Mucosa of gallbladder (tissue), 1 donor: ENCODE data around the gene IL6ST. TPM values are rescaled to one million over a fixed set of nuclear protein-coding genes. Genes with fewer than 3 reads are reported as not detected.

Experiments used
- DNase-seq: peaks from one replicate; pipeline ENCODE4 v3.0.0-alpha.2; 2020; ENCODE audit warnings: low spot score
- total RNA-seq: library from RNA; stranded (reverse); gene quantifications from one replicate; pipeline ENCODE4 v1.2.1, GENCODE V29; 2021
- donor health status: DM: no; HTN: no; CAD: no.

Gene IL6ST
- total RNA-seq, 1 donor from 2014 or later, result 235 TPM

DNA sequence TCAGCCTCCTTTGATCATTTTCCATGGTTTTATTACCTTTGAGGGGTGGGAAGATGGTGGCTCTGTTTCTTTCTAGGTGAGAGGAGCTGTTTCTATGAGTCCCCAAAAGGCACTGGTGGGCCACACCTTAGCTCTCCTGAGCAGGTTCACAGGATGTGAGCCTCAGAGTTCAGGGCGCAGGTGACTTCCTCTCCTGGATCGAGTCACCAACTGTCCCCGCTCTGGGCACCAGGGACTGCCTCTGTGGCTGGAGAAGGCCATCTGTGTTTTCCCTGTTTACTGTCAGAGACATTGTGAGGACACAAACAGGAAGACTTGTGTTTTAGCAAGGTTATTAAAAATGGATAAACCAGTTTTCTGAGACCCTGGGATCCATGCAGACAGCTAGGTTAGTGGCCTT lies 75.1 kb downstream of the IL6ST start:
- DNase-seq, result no peak

DNA sequence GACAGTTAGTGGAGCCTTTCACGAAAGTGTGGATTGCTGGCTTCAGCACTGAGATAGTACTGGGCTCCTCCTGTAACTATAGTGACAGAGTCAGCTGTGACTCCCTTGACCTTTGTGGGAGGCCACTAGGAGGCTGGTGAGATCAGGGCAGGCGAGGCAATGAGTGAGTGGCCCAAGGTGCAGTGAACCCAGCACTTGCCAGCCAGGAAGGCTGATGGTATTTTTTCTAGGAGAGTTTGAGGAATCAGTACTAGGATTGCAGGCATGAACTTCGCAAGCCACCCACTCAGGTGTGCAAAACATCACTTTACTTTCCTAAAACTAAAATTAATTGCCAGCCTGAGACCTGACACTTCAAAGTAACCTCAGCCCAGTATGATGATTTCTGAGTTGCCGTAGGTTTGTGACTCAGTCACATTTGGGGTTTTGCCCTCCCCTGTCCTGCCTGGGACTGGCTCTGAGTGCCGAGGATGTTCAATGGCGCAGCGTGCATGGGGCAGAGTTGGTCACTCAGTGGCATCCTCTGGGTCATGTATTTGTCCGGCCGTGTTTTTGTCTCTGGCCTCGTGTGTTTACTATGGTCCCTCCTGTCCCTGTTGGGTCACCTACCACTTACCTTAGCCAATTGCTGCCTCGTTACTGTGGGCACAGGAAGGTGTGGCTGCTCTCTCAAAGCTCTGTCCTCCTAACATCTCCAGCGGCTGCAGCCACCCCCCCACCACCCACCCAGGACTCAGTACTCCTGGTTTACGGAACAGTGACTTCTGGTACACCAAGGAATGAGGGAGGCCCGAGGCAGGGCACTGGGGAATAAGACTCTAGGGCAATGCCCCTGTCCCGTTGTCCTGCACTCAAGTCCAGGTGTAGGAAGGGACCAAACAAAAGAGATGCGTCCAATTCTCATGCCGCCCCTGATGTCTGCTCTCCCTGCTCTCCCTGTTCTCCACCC lies 76.4 kb downstream of the IL6ST start:
- DNase-seq, result no peak

DNA sequence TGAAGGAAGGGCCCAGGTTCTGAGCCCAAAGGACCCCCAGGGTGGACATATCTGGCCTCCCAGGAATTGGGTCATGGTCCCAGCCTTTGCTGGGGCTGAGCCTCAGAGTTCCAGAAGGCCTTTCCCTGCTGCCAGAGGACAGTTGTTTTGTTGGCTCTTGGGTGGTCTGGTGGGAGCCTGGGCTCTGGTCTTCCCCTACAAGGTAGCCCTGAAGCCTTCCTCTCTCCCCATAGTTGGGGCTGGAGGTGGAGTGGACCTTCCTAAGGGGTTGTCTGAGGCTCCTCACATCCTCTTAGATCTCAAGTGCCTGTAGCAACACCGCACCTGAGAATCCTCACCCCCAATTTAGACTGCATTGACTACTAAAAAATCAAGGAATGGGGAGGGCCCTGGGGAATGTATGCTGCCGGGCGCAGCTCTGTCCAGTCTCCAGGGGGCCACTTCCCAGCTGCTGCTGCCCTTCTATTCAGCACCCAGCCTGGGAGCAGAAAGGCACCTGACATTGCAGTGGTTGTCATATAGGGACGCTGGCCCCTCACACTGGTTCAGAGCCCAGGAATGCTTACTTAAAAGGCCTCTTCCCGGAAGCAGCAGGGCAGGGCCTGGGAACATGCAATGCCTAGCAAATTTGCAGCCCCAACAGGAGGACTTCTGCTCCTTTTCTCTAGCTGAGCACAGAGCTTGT lies 77.2 kb downstream of the IL6ST start:
- DNase-seq, result no peak

DNA sequence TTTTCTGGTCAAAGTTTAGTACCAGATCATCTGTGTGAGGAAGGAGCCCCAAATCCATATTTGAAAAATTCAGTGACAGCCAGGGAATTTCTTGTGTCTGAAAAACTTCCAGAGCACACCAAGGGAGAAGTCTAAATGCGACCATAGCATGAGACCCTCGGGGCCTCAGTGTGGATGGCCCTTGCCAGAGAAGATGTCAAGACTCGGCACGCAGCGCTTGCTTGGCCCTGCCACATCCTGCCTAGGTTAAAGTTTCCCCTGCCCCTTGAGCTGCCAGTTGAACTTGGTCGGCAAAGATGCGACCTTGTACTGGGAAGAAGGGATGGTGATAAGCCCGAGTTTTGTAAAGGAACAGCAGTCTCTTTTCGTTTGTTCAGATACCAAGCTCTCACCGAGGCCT lies 77.8 kb downstream of the IL6ST start:
- no peak for DNase-seq

DNA sequence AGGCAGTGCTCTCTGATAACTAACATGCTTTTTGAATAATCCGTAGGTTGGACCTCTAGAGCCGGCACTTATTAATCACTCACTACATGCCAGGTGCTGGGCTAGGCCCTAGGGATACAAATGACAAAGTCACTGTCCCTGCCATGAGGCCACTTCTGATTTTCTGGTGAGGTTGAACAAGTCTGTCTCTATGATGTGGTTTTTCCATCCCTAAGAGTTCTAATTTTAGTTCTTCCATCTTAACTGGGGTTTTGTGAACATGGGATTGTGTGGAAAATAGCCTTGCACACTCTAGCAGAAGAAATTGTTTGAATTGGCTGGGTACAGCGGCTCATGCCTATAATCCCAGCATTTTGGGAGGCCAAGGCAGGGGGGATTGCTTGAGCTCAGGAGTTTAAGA lies 79.0 kb downstream of the IL6ST start:
- no peak for DNase-seq

DNA sequence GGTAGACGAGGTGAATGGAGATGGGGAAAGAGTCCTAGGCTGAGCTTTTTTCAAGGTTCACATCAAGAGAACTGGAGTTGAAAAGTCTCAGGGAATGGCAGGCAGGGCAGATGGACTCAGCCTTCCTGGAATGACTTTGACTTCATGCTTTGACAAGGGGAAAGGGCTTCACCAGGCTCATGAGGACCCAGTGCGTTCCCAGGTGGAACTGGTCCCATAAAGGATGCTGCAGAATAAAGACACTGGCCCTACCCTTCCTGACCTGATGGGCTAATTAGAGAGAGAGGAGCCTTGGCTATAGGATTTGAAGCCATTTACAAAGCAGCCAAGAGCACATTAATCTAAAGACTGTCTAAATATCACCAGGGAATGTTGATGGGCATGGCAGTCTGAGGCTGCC lies 79.8 kb downstream of the IL6ST start:
- DNase-seq, result no peak

DNA sequence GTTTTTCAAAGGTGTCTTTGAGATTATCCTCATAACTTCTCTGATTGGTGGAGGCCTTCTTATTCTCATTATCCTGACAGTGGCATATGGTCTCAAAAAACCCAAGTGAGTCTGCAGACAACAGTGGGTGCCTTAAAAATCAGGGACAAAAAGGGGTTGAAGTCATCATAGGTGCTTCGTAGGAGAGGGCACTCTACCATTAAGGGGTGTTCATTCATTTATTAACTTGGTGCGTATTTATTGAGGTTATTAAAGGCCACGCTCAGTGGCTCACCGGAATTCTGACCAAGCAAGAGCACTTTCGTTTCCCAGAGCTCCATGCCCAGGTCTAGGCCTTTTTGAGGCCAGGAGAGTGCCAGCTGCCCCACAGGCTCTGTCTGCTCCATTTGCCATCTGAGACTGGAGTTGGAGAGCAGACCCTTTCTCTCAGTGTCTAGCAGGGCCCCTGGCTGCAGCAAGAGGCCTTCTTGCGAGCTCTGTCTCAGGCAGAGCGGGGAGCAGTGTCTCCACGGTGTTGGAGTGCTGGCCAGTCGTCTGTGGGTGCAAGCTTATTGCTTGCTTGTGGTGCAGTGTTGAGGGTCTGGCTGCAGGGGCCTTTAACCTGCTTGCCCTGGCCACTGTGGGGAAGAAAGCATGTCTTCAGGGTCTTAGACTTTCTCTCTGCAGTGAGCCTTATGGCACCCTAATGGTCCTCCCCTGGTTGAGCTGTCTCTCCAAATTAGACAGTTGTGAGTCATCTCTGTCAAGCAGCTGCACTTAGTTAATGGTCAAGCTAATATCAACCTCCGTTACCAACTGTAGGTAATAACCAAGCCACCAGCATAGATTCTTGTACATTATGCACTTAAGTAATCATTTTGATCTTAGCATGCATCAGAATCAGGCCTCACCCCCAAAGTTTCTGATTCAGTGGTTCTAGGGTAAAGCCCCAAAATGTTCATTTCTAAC lies 81.0 kb downstream of the IL6ST start:
- DNase-seq, result no peak

DNA sequence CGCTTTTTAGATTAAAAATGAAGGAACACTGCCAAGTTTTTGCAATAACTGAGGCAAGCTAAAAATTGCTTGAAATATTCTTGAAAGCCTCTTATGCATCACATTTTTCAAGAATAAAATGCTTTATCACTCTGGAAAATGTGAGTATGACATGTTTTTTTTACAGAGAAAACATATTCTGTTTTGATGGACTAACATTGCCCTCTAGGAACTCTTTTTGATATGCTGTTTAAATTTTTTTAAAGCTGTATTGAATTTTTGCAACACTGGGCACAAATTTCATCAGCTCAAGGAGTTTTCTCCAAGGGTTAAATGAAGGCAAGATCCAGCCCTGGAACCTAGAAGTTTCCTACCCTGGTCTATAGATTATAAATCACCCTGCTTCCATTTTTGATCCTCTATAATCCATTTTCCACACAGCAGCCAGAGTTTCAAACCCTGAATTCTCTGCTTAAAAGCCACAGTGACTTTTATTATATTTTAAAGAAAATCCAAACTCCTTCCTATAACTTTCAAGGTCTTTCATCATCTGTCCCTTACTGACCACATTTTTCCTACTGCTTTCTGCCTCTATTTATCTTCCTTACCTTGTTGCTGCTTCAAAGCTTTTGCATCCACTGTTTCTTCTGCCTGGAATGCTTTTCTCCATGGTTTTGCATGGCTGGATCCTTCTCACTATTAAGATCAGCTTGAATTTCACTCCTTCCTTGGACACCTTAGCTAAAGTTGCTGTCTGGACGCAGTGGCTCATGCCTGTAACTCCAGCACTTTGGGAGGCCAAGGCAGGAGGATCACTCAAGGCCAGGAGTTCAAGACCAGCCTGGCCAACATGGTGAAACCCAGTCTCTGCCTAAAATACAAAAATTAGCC lies 82.7 kb downstream of the IL6ST start:
- no peak for DNase-seq

DNA sequence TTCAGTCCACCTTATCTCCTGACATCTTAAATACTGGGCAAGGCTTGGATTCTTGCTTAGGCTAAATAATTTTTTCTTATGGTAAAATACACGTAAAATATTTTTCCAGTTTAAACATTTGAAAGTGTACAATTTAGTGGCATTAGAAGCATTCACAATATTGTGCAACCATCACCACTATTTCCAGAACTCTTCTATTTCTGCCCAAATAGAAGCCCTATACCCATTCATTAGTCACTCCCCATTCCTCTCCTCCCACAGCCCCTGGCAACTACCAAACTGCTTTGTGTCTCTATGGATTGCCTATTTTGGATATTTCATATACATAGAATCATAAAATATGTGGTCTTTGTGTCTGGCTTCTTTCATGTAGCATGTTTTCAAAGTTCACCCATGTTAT lies 86.0 kb downstream of the IL6ST start:
- no peak for DNase-seq

DNA sequence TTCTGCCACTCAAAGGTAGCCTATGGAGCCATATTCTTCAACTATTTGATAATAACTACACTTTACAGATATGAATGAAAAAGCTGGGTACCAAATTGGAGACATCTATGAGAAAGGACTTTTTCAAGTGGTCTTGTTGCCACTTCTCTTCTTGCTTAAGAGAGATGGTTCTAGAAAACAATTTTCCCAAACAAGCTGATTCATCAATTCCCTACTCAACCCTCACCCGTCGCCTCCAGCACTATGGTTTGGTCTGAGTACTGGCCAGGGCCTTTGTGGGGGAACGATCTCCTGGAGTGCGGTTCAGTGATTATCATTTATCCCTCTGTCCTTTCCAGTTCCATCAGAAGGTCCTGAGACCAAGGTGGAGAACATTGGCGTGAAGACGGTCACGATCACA lies 86.8 kb downstream of the IL6ST start:
- no peak for DNase-seq

DNA sequence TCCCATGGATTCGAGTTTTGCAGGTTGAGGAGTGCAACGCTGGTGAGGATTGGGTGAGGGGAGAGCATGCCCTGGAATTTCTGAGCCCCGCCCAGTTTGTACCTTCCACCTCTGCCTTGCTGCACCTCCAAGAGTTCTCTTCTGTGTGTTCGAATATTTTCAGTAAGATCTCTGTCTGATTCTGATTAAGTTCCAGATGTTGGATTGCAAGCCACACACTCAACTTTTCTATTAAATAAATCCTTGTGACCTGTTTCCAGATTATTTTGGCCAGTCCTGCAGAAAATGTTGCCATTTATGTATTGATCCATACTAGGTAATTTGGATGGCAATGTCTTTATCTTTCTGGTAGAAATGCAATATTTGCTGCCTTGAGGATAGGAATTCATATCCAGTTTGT lies 89.5 kb downstream of the IL6ST start:
- no peak for DNase-seq

DNA sequence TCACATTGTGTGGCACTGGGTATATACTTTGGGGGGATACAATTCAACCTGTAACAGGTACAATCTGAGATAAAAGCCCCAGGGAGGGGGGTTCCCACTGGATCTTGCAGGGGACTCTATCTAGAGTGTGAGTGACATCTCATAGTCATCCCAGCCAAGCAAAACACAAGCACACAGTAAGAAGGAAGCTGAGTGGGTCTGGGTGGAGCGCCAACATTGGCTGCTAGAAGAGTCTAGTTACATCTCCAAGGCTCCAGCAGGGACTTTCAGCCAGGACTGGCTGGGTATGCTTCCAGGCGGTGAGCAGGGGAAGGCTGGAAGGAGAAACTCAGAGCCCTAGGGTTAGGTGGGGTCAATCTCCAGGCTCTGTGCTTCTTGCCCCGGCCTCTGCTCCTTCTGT lies 90.6 kb downstream of the IL6ST start:
- no peak for DNase-seq

DNA sequence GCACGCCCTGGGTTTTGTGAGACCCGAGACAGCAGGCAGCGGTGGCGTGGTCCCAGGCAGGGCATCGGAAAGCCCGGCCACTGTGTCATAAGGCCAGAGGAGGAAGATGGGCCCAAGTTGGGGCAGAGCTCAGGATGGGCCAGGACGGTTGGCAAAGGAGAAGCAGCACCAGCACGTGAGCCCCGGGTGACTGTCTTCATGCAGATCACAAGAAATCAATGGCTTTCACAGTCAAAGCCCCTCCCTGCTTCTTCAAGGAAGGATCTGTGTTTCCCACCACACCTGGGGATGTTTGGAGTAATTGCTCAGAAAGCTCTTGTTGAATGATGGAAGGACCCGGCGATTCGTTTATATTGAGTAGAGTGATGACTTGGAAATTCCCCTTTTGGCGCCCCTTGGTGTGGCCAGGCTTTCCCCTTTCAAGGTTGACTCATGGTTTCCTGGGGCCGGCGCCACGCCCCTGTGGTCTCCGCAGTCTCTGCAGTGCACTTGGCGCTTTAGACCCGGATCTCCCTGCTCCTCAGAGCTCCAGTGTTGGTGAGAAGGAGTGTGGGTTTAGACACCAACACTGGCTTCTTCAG lies 91.6 kb downstream of the IL6ST start:
- no peak for DNase-seq

DNA sequence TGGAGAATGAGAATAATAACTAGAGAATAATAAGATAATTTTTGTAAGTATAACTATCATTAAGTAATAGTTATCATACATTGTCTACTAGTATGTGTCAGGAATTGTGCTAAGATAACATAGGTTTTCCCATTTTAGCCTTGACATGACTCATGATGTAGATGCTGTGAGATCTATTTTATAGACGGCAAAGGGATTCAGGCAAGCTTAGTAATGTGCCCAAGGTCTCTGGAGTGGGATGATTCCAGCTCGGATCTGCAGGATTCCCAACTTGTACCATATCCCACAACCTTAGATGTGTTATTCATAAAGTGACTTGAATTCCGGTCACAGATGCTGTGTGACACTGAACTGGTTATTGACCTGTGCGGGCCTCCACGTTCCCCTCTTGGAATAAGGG lies 92.1 kb downstream of the IL6ST start:
- no peak for DNase-seq

DNA sequence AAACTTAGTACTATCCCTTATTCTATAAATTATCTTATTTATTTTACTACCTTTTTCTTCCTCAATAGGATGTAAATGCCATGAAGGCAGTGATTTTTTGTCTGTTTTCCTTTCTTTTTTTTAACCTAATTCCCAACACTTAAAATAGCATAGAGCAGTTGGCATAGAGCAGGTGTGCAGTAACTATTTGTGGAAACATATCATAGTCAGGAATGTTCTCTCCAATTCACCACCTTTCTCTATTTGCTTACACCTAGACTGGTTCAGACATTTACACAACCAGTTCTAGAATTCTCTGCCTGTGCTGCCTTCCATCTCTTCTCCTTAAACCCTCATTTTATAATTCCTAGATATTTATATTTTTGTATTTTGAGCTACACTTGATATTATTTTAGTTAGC lies 94.0 kb downstream of the IL6ST start:
- DNase-seq, result no peak

DNA sequence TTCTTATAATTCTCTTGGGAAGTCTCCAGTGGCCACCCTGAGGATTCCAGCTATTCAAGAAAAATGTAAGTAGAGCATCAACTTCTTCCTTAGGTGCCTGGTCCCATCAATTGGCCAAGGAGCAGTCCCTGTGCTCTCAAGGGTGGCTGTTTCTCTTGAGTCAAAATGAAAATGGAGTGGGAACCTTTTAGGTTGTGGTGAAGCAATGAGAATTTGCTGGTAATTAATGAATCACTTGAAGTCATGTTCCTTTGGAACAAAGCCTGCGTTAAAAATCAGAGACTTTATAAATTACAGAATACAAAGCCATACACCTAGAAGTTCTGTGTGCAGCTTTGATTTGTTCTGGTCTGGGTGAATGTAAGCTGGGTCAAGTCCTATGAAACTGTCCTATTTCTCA lies 94.7 kb downstream of the IL6ST start:
- no peak for DNase-seq

DNA sequence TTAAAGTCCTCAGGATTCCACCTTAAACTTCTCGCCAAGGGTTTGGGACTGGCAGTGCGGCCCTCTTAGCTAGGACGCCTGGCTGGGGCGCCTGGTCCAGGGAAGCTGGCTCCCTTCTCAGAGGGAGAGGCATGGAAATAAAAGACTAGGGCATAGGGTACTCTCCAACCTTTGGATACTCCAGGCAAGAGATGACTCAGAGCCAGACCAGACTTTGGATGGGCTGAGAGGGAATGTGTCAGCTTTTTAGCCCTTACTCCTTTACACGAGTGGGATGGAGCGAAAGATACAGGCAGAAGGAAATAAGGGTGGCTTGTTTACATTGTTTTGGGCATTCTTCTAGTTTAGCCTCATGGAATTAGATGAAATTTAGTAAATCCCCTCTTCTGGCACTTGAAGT lies 95.4 kb downstream of the IL6ST start:
- DNase-seq, result no peak

DNA sequence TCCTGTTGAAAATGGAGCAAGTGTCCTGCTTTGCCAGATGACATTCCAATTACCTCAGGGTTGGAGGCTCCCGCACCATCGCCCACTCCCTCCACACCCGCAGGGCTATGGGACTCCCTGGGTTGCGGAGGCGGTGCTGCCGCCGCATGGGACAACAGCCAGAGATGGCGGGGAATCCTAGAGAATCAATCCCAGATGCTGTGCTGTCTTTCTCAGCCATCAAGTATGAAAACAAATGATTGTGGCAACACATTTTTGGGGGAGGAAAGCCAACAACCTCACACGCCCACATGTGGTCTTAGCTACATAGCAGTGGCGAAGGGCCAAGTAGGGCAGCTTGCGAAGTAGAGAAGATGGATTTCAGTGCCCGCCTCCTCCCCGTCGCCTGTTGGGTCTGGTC lies 96.9 kb downstream of the IL6ST start:
- no peak for DNase-seq

DNA sequence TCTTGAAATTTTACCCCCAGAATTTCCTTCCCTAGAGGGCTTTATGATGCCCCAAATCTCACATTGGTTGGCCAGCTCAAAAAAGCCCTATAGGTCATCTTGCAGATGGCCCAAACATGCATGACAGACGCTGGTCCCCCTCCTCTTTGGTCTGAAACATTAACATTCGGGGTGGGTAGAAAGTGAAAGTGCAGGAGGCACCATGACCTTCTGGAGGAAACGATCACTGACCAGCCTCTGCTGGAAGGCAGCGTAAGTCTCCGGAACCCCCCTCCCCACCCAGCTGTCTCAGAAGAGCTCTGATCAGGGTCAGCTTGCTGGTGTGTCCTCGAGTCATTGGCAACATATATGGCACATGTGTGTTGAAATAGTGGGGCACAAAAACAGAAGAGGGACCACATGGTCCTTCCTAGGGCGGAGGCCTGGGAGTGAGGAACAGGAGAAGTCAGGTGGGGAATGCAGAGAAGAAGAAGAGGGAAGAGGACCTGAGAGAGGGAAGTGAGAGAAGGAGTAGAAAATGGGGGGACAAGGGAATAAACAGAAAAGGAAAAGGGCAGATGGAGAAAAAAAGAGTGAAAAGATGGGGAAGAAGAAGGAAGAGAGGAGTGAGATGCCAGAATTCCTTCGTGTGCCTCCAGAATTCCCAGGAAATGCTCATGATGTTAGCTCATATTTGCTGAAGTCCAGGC lies 97.4 kb downstream of the IL6ST start:
- no peak for DNase-seq

DNA sequence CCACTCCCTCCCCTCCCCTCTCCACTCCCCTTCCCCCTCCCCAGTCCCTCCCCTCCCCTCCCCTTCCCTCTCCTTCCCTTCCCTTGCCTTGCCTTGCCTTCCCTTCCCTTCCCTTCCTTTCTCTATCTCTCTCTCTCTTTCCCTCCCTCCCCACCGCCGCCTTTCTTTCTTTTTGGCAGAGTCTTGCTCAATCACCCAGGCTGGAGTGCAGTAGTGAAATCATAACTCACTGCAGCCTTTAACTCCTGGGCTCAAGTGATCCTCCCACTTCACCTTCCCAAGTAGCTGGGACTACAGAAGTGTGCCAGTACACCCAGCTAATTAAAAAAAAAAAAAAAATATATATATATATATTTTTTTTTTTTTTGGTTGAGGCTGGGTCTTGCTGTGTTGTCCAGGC lies 98.1 kb downstream of the IL6ST start:
- DNase-seq, result no peak
